GM21528 (cell line): ENCODE measurements around the gene GLUD1.
"Not testable (repeated sequence)": the region's sequence is repeated elsewhere in the genome, so short reads cannot be mapped to it uniquely, and the experiment has no call there.

Experiments used
- ATAC-seq: cut with Tn5 transposase; IDR thresholded peaks from one replicate; pipeline ENCODE4 v1.9.1; 2021; ENCODE audit warnings: mild to moderate bottlenecking, moderate library complexity; ENCODE audit not compliant: unreplicated experiment, low FRiP score

GLUD1 gene

GRCh38 chr10:87094373-87095235 is at the start of gene GLUD1, which contains the start of gene SHLD2:
TSS of gene GLUD1 (minus strand) at chr10:87094843. CDS start at chr10:87094769, 74 bp downstream.
TSS of gene SHLD2 (plus strand) at chr10:87095206. CDS start at chr10:87151355, 56,149 bp downstream.
- ATAC-seq = peak; percentile 65

- not testable (repeated sequence) for ATAC-seq
These were observed 48.4 kb upstream of the GLUD1 start for GRCh38 chr10:87143109-87143418.

DNA sequence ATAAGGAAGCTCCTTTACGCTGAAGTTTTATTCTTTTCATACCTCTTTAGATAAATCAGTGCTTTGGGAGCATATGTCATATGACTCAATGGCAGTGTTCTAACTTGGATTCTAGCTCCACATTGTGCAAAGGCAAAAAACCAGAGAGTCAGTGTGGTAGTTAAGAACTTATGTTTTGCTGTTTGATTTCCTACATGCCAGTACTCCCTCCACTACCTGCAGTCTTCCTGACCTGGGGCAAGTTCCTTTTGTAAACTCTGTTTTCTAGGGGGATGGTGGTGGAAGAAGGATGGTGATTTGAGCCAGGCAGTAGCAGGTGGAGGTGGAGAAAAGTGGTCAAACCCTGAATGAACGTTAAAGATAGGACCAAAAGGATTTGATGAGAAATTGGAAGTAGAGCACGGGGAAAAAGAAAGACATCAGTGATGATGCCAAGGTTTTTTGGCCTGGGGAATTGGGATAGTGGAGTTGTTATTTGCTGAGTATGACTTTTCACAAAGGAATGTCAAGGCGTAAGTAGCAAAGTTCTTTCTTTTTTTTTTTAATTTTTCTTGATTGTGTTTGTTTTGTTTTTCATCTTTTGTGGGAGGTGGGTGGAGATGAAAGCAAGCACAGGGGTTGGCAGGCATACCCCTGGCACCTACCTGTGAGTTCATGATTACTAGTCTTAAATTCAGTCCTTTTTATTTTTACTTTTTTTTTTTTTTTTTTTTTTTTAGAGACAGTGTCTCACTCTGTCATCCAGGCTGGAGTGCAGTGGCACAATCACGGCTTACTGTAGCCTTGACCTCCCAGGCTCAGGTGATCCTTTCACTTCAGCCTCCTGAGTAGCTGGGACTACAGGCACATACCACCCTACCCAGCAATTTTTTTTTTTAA is 47.8 kb upstream of the GLUD1 start:
- not testable (repeated sequence) for ATAC-seq

GRCh38 chr10:87137478-87137877 is 42.8 kb upstream of the GLUD1 start:
- ATAC-seq = not testable (repeated sequence)

- not testable (repeated sequence) for ATAC-seq
These were observed 39.8 kb upstream of the GLUD1 start for GRCh38 chr10:87134440-87134839.

DNA sequence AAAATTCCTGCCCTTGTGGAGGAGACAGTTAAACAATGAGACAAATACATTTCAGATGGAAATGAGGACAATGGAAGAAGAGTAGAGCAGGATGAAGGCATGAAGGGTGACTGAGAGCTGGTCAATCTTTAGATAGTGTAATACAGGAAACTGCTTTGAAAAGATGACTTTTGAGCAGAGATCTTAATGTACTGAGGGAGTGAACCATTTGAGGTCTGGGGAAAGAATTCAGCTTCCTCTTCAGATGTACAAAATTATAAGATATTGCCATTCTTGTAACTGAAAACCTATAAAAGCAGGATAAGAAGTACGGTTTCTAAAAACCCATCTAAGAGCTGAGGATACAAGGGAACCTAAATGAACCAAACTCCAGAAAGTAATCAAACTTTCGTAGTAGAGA is 39.3 kb upstream of the GLUD1 start:
- ATAC-seq = not testable (repeated sequence)

DNA sequence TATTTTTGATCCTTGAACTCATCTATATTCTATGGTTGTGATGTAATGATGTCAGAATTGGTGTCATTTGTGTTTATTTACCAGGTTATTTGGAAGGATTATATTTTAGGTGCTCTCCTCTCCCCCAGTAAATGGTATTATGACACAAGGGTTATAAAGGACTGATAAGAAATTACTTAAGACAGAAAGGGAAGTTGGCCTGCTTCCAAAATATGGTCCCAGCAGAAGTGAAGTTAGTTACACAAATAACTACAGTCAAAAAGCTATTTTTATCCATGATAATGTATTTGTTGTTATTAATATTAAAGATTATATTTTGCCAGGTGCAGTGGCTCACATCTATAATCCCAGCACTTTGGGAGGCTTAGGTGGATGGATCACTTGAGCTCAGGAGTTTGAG is 37.5 kb upstream of the GLUD1 start:
- not testable (repeated sequence) for ATAC-seq

DNA sequence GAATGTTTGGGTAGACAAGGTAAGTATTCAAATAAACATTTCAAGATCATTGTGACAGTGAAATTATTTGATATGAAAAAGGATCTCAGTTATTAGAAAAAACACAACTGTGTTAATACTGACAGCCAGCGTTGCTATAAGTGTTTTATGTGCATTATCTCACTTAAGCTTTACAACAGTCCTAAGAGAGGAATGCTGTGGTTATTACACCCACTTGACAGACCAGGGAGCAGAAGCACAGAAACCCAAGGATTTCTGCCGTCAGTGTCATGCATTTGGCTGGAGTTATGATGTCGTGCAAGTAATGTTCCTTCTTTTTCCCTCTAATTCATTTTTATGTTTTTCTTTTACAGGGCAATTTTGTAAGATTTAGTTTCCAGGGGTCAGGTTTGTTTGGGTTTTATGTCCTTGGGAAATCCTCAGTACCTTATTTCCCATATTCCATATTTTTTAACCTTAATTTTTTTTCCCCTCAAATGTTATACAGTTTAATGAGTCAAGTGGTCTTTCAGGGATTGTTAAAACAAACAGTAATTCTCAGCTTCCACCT is 33.0 kb upstream of the GLUD1 start:
- not testable (repeated sequence) for ATAC-seq

GRCh38 chr10:87127048-87127447 is 32.4 kb upstream of the GLUD1 start:
- ATAC-seq = not testable (repeated sequence)

- ATAC-seq = not testable (repeated sequence)
These were observed 28.7 kb upstream of the GLUD1 start for GRCh38 chr10:87123351-87123750.

DNA sequence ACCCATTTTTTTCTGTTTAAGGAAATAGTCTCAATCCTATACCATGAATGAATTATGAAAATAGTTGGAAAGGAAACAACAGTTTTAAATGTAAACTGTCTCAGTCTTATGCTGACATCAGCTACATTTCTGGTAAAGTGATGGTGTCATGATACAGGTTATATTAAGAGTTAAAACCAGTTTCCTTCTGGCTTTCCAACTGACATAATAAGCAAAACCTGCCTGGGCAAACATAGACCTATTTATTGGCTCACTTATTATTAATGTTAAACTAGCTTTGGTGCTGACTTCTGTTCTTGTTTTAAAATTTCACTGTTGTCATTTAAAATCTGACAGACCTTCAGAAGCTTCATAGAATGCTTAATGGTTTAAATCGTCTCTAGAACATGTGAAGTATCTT is 24.4 kb upstream of the GLUD1 start:
- ATAC-seq = not testable (repeated sequence)

DNA sequence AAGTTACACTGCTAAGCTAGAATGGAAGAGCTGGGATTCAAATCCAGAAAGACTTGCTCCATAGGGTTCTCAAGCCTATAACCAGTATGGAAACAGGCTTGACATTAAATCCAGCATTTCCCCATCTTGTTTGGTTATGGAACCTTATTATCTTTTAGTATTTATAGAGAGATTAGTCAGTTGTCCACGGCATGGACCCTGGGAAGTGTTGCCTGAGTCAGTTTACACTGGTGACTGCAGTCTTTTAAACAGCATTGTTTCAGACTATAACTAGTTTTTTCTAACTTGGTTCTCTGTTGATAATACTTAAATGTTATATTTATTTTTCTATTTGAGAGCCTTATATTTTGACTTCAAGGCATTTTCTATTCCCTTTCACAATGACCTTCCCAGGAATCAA is 23.5 kb upstream of the GLUD1 start:
- not testable (repeated sequence) for ATAC-seq

GRCh38 chr10:87105446-87106124 is 10.9 kb upstream of the GLUD1 start:
- no peak for ATAC-seq

GRCh38 chr10:87104727-87105126 is 10.1 kb upstream of the GLUD1 start:
- ATAC-seq = not testable (repeated sequence)

GRCh38 chr10:87101996-87102395 is 7.4 kb upstream of the GLUD1 start:
- ATAC-seq = no peak

GRCh38 chr10:87095236-87095945 is 748 bp upstream of the GLUD1 start:
- ATAC-seq = peak; percentile 62

GRCh38 chr10:87093632-87094372 is 841 bp downstream of the GLUD1 start:
- peak; percentile 30 for ATAC-seq

- ATAC-seq = no peak
These were observed 1.6 kb downstream of the GLUD1 start for GRCh38 chr10:87092861-87093631.
